SH-SY5Y (cell line): Measurements from ENCODE around the gene MAN1C1.

Source experiments
- GATA2 ChIP-seq: IDR thresholded peaks from 2 replicates; pipeline ENCODE4 v1.6.1; 2011; ENCODE audit warnings: mild to moderate bottlenecking, low read depth, low read length
- GATA3 ChIP-seq: IDR thresholded peaks from 2 replicates; pipeline ENCODE4 v1.6.1; 2011; ENCODE audit warnings: low read depth, mild to moderate bottlenecking, low read length, moderate library complexity

GRCh38 chr1:25817840-25818501, 201.4 kb downstream of the MAN1C1 start:
- TF ChIP-seq GATA2, result no peak
- no peak for TF ChIP-seq GATA3
